ENCODE measurements around the gene CACNA2D3. TPM values are rescaled to one million over a fixed set of nuclear protein-coding genes. Genes with fewer than 3 reads are reported as not detected.

The CACNA2D3 gene
- polyA plus RNA-seq, 3 donors: 8.3 to 21.5 (median 10.4) TPM

DNA sequence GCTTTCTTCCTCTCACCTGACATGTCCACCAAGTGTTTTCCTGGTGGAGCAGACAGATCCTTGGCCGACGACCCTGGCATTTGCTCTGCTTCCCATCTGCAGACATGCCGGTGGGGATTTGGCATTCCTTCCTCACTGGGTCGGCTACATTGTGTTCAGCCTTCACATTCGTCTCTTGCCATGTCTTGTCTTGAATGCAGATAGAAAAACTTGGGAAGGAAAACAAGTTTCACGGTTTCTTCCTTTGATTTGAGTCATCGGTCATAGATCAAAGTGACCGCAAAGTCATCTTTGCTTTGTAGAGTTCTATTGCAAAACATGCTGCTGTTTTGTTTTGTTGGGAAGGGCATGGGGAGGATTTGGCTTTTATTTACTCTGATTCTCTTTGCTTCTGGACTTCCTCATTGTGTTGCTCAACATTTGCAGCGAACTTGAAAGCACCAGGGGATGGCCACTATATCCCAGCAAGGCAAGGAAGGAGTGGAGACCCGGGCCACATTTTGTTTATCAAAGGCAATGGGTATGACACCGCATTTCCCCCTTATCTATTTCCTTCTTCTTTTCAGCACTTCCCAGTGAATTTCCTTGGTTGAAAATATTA lies 321.3 kb downstream of the CACNA2D3 start:
- Mint-ChIP-seq H3K27me3 (ENCODE audit: low read depth in 3 of 3) (peaks cover 0 to 4% (median 2%) of the 10 kb centered on the region in 3 donors), H3K27ac (peak overlapping the region in 2 of 7 donors; percentile 10 to 42), H3K4me1 (no peaks in the 10 kb centered on the region), H3K9me3 (peaks cover 0 to 7% (median 0%) of the 10 kb centered on the region in 7 donors), H3K36me3 (no peaks in the 10 kb centered on the region), H3K4me3 (no peak overlapping the region)
- intact Hi-C loops (cut with micrococcal nuclease): no loop called here
- Histone ChIP-seq H3K27me3 (ENCODE audit: control insufficient read depth in 2 of 2, insufficient read depth in 2 of 2, low read length in 2 of 2) (no peaks in the 10 kb centered on the region), H2AFZ (ENCODE audit: insufficient read depth, low read depth, low read length, poor library complexity, severe bottlenecking) (no peak overlapping the region), H3K36me3 (replicated peaks in 1 of 2; ENCODE audit: control insufficient read depth in 1 of 2, insufficient read depth in 2 of 2, low read length in 2 of 2) (no peaks in the 10 kb centered on the region), H3K79me2 (ENCODE audit: insufficient read depth, low read length) (no peaks in the 10 kb centered on the region), H3K4me1 (ENCODE audit: control insufficient read depth in 1 of 2, insufficient read depth in 2 of 2, low read length in 2 of 2) (no peaks in the 10 kb centered on the region), H3K9ac (ENCODE audit: insufficient read depth, low read length, poor library complexity, severe bottlenecking) (no peak overlapping the region), H3K4me3 (replicated peaks in 1 of 3; ENCODE audit: low read depth in 2 of 3, low read length in 3 of 3) (no peak overlapping the region), H3K4me2 (replicated peaks; ENCODE audit: extremely low read depth, low read length, poor library complexity, severe bottlenecking) (no peak overlapping the region), H3K27ac (ENCODE audit: low read depth in 1 of 2, low read length in 2 of 2) (no peak overlapping the region), H4K20me1 (ENCODE audit: insufficient read depth, low read length) (no peaks in the 10 kb centered on the region), H3K9me3 (replicated peaks in 1 of 2; ENCODE audit: control insufficient read depth in 1 of 2, insufficient read depth in 1 of 2, low read length in 2 of 2) (no peaks in the 10 kb centered on the region)
- TF ChIP-seq, protein P1, sequence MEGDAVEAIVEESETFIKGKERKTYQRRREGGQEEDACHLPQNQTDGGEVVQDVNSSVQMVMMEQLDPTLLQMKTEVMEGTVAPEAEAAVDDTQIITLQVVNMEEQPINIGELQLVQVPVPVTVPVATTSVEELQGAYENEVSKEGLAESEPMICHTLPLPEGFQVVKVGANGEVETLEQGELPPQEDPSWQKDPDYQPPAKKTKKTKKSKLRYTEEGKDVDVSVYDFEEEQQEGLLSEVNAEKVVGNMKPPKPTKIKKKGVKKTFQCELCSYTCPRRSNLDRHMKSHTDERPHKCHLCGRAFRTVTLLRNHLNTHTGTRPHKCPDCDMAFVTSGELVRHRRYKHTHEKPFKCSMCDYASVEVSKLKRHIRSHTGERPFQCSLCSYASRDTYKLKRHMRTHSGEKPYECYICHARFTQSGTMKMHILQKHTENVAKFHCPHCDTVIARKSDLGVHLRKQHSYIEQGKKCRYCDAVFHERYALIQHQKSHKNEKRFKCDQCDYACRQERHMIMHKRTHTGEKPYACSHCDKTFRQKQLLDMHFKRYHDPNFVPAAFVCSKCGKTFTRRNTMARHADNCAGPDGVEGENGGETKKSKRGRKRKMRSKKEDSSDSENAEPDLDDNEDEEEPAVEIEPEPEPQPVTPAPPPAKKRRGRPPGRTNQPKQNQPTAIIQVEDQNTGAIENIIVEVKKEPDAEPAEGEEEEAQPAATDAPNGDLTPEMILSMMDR (IDR thresholded peaks at IDR 0.05): no peak
- WGBS (ENCODE audit: insufficient coverage): 72% methylated on average over 9 of the region's 11 CpGs
- no peak for DNase-seq

- Histone ChIP-seq H3K9me3 (replicated peaks in 1 of 2; ENCODE audit: control insufficient read depth in 1 of 2, insufficient read depth in 1 of 2, low read length in 2 of 2) (no peaks in the 10 kb centered on the region), H3K9ac (ENCODE audit: insufficient read depth, low read length, poor library complexity, severe bottlenecking) (no peak overlapping the region), H3K79me2 (ENCODE audit: insufficient read depth, low read length) (no peaks in the 10 kb centered on the region), H3K4me1 (ENCODE audit: control insufficient read depth in 1 of 2, insufficient read depth in 2 of 2, low read length in 2 of 2) (no peaks in the 10 kb centered on the region), H4K20me1 (ENCODE audit: insufficient read depth, low read length) (no peaks in the 10 kb centered on the region), H3K36me3 (replicated peaks in 1 of 2; ENCODE audit: control insufficient read depth in 1 of 2, insufficient read depth in 2 of 2, low read length in 2 of 2) (no peaks in the 10 kb centered on the region), H3K4me3 (replicated peaks in 1 of 3; ENCODE audit: low read depth in 2 of 3, low read length in 3 of 3) (no peak overlapping the region), H3K4me2 (replicated peaks; ENCODE audit: extremely low read depth, low read length, poor library complexity, severe bottlenecking) (no peak overlapping the region), H3K27ac (ENCODE audit: low read depth in 1 of 2, low read length in 2 of 2) (no peak overlapping the region), H2AFZ (ENCODE audit: insufficient read depth, low read depth, low read length, poor library complexity, severe bottlenecking) (no peak overlapping the region), H3K27me3 (ENCODE audit: control insufficient read depth in 2 of 2, insufficient read depth in 2 of 2, low read length in 2 of 2) (no peaks in the 10 kb centered on the region)
- Mint-ChIP-seq H3K27ac (no peak overlapping the region), H3K9me3 (peaks cover 0 to 7% (median 0%) of the 10 kb centered on the region in 7 donors), H3K4me1 (no peaks in the 10 kb centered on the region), H3K36me3 (no peaks in the 10 kb centered on the region), H3K4me3 (no peak overlapping the region), H3K27me3 (ENCODE audit: low read depth in 3 of 3) (no peaks in the 10 kb centered on the region)
- intact Hi-C loops (cut with micrococcal nuclease): no loop called here
- TF ChIP-seq, protein P1 (IDR thresholded peaks at IDR 0.05): no peak
- DNase-seq: no peak
- no CpG with 5 or more reads among the region's 1 CpG for WGBS (ENCODE audit: insufficient coverage)
Measured at GRCh38 chr3:54445630-54446029, 323.3 kb downstream of the CACNA2D3 start.

Measured in CD14-positive monocyte (primary cell).